Measurements from ENCODE around the gene DLL1. TPM values are rescaled to one million over a fixed set of nuclear protein-coding genes. Genes with fewer than 3 reads are reported as not detected.

The DLL1 gene
- total and polyA plus RNA-seq, 9 donors = 12.8 to 24.7 (median 17.9) TPM

Other genes with a start within 250 kb of the DLL1 start
- 19.6 TPM for gene FAM120B, start 15.7 kb upstream of the DLL1 start, total RNA-seq
- 10 to 100 TPM; 23.7 to 29.7 (median 24.7) TPM for gene FAM120B, start 15.7 kb upstream of the DLL1 start, polyA plus RNA-seq (ENCODE audit: insufficient read depth in 1 of 8, insufficient read length in 8 of 8, low replicate concordance in 1 of 8)

Measured in muscle of leg (tissue), 9 donors.